K562 (cell line): ENCODE measurements around the gene RCOR1.

ENCODE experiments used
- CBX3 ChIP-seq, 2 experiments: IDR thresholded peaks; 1 replicate in 1 of 2; 2 replicates in 1 of 2; pipeline ENCODE4 v1.6.1; 2012; ENCODE audit warnings: inconsistent platforms in 2 of 2, low read length in 2 of 2, borderline replicate concordance in 1 of 2, control low read depth in 1 of 2
- CTBP1 ChIP-seq: fragments of 450-650 bp; IDR thresholded peaks from 2 replicates; pipeline ENCODE4 v1.6.1; 2016; ENCODE audit warnings: borderline replicate concordance
- CTCF ChIP-seq, 3 experiments: IDR thresholded peaks in 2 of 3; conservative IDR thresholded peaks in 1 of 3; 2 replicates each; pipeline ENCODE4 v1.5.1; 2011 to 2012; ENCODE audit warnings: low read length in 3 of 3, mild to moderate bottlenecking in 3 of 3, control low read depth in 2 of 3, improper control_type of control experiment in 1 of 3, inconsistent platforms in 1 of 3, low read depth in 1 of 3, mixed read lengths in 1 of 3, moderate library complexity in 1 of 3; ENCODE audit not compliant: insufficient read depth in 2 of 3
- CTCFL ChIP-seq: IDR thresholded peaks from 2 replicates; pipeline ENCODE4 v1.6.1; 2011; ENCODE audit warnings: borderline replicate concordance, low read depth, mild to moderate bottlenecking, moderate library complexity, low read length; ENCODE audit not compliant: insufficient read depth, poor library complexity, severe bottlenecking
- GABPA ChIP-seq: fragments of 200-800 bp; sonication (Bioruptor generic); conservative IDR thresholded peaks from 2 replicates; pipeline ENCODE4 v1.6.1; 2016; ENCODE audit warnings: low read depth, missing genetic modification characterization, missing compliant biosample characterization
- HCFC1 ChIP-seq: IDR thresholded peaks from 2 replicates; pipeline ENCODE4 v1.6.1; 2012; ENCODE audit warnings: low read depth, low read length, improper control_type of control experiment
- MAX ChIP-seq: sonication (generic); formaldehyde crosslinking; IDR thresholded peaks from 2 replicates; pipeline ENCODE4 v1.9.0; 2022; ENCODE audit warnings: mild to moderate bottlenecking, missing genetic modification reagents
- NR2C2 ChIP-seq, 2 experiments: fragments of 200-800 bp in 1 of 2; sonication (Bioruptor generic) in 1 of 2; sonication (generic) in 1 of 2; formaldehyde crosslinking in 1 of 2; IDR thresholded peaks; 2 replicates each; pipeline versions ENCODE4 v1.6.1 to v1.8.0; 2016 to 2022; ENCODE audit warnings: mild to moderate bottlenecking in 1 of 2, missing compliant biosample characterization in 1 of 2, missing genetic modification characterization in 1 of 2, missing genetic modification reagents in 1 of 2
- RNF2 ChIP-seq: sonication (generic); IDR thresholded peaks from 2 replicates; pipeline ENCODE4 v1.6.1; 2016
- SIN3A ChIP-seq, 2 experiments: fragments of 150-350 bp in 1 of 2; IDR thresholded peaks; 2 replicates each; pipeline ENCODE4 v1.6.1; 2011 to 2016; ENCODE audit warnings: borderline replicate concordance in 2 of 2, low read depth in 2 of 2, low read length in 2 of 2, mild to moderate bottlenecking in 2 of 2, moderate library complexity in 2 of 2; ENCODE audit not compliant: control insufficient read depth in 1 of 2
- TAF9B ChIP-seq: fragments of 450-650 bp; IDR thresholded peaks from 2 replicates; pipeline ENCODE4 v1.6.1; 2018; ENCODE audit warnings: mild to moderate bottlenecking; ENCODE audit not compliant: partially characterized antibody
- ZNF717 ChIP-seq: fragments of 250-450 bp; sonication (Bioruptor Pico); IDR thresholded peaks from 2 replicates; pipeline ENCODE4 v1.5.0; 2021

GRCh38 chr14:102729268-102729667, 136.8 kb downstream of the RCOR1 start:
- no peak for TF ChIP-seq CBX3 (IDR thresholded peaks at IDR 0.05; ENCODE audit: borderline replicate concordance in 1 of 2, low read length in 2 of 2)
- no peak for TF ChIP-seq TAF9B
- TF ChIP-seq RNF2: no peak
- TF ChIP-seq GABPA (tag): no peak
- TF ChIP-seq SIN3A (IDR thresholded peaks at IDR 0.05; ENCODE audit: borderline replicate concordance in 2 of 2, control insufficient read depth in 1 of 2, low read depth in 2 of 2, low read length in 2 of 2): no peak
- TF ChIP-seq CTBP1: no peak
- no peak for TF ChIP-seq MAX (CRISPR knock-in tag)
- TF ChIP-seq ZNF717: no peak
- TF ChIP-seq NR2C2 (CRISPR knock-in tag; IDR thresholded peaks at IDR 0.05): no peak
- TF ChIP-seq NR2C2 (tag; IDR thresholded peaks at IDR 0.05): no peak
- no peak for TF ChIP-seq CTCF (IDR thresholded peaks at IDR 0.05 in 2 of 3, conservative IDR thresholded peaks at IDR 0.05 in 1 of 3; ENCODE audit: insufficient read depth in 2 of 3, low read depth in 1 of 3, low read length in 3 of 3)
- TF ChIP-seq HCFC1: no peak
- TF ChIP-seq CTCFL: no peak
